ENCODE data around the gene CNOT4.
A peak's percentile ranks its signal among the peaks of the same experiment; 100 is the strongest.
"Not testable (repeated sequence)": the region's sequence is repeated elsewhere in the genome, so short reads cannot be mapped to it uniquely, and the experiment has no call there.

CNOT4 gene

GRCh38 chr7:135322571-135323340 lies 187.1 kb downstream of the CNOT4 start:
- DNase-seq (ENCODE audit: low spot score) = no peak

- peak; percentile 48 for DNase-seq (ENCODE audit: low spot score)
Measured at GRCh38 chr7:135321556-135321955, 188.3 kb downstream of the CNOT4 start.

GRCh38 chr7:135320953-135321352 lies 188.9 kb downstream of the CNOT4 start:
- not testable (repeated sequence) for DNase-seq (ENCODE audit: low spot score)

GRCh38 chr7:135320268-135320667 lies 189.6 kb downstream of the CNOT4 start:
- DNase-seq (ENCODE audit: low spot score) = peak; percentile 64

GRCh38 chr7:135317676-135318325 lies 192.1 kb downstream of the CNOT4 start:
- DNase-seq (ENCODE audit: low spot score) = no peak

- no peak for DNase-seq (ENCODE audit: low spot score)
Measured at GRCh38 chr7:135316648-135317313, 193.1 kb downstream of the CNOT4 start.

GRCh38 chr7:135313971-135314370 lies 195.9 kb downstream of the CNOT4 start:
- no peak for DNase-seq (ENCODE audit: low spot score)

All from D341Med (cell line).